Measurements from ENCODE around the gene TBC1D23.
"Not testable (repeated sequence)": the region's sequence is repeated elsewhere in the genome, so short reads cannot be mapped to it uniquely, and the experiment has no call there.

TBC1D23 gene

GRCh38 chr3:100310355-100310965 is 49.7 kb downstream of the TBC1D23 start:
- no peak for DNase-seq

GRCh38 chr3:100311011-100311410 is 50.2 kb downstream of the TBC1D23 start:
- no peak for DNase-seq

- peak; percentile 5 for DNase-seq
Measured at GRCh38 chr3:100316641-100317069, 55.9 kb downstream of the TBC1D23 start.

GRCh38 chr3:100317912-100318311 is 57.1 kb downstream of the TBC1D23 start:
- DNase-seq: no peak

GRCh38 chr3:100319951-100320350 is 59.2 kb downstream of the TBC1D23 start:
- no peak for DNase-seq

GRCh38 chr3:100324044-100324443 is 63.3 kb downstream of the TBC1D23 start:
- DNase-seq: no peak

GRCh38 chr3:100325827-100326226 is 65.0 kb downstream of the TBC1D23 start:
- no peak for DNase-seq

GRCh38 chr3:100327377-100327776 is 66.6 kb downstream of the TBC1D23 start:
- not testable (repeated sequence) for DNase-seq

- DNase-seq: peak; percentile 4
Measured at GRCh38 chr3:100329800-100330489, 69.2 kb downstream of the TBC1D23 start.

GRCh38 chr3:100330651-100331050 is 69.9 kb downstream of the TBC1D23 start:
- no peak for DNase-seq

- no peak for DNase-seq
Measured at GRCh38 chr3:100331660-100332059, 70.9 kb downstream of the TBC1D23 start.

GRCh38 chr3:100333051-100333450 is 72.3 kb downstream of the TBC1D23 start:
- DNase-seq: no peak

- DNase-seq: peak; percentile 72
Measured at GRCh38 chr3:100333970-100334487, 73.2 kb downstream of the TBC1D23 start.

- DNase-seq: peak; percentile 91
Measured at GRCh38 chr3:100334488-100335351, 73.9 kb downstream of the TBC1D23 start, which contains the start of gene NIT2. TSS of gene NIT2 (plus strand) at chr3:100334757. CDS start at chr3:100334792, 35 bp downstream.

- DNase-seq: peak; percentile 61
Measured at GRCh38 chr3:100335434-100335833, 74.6 kb downstream of the TBC1D23 start.

- not testable (repeated sequence) for DNase-seq
Measured at GRCh38 chr3:100336229-100336628, 75.4 kb downstream of the TBC1D23 start.

- no peak for DNase-seq
Measured at GRCh38 chr3:100338911-100339310, 78.1 kb downstream of the TBC1D23 start.

- no peak for DNase-seq
Measured at GRCh38 chr3:100339786-100340185, 79.0 kb downstream of the TBC1D23 start.

- DNase-seq: no peak
Measured at GRCh38 chr3:100340527-100340926, 79.7 kb downstream of the TBC1D23 start.

GRCh38 chr3:100348727-100349126 is 87.9 kb downstream of the TBC1D23 start:
- DNase-seq: no peak

- not testable (repeated sequence) for DNase-seq
Measured at GRCh38 chr3:100351770-100352169, 91.0 kb downstream of the TBC1D23 start.

- DNase-seq: no peak
Measured at GRCh38 chr3:100352296-100353231, 91.8 kb downstream of the TBC1D23 start.
